D721Med (cell line): ENCODE results near the gene UBASH3B.

Source experiments
- DNase-seq: peaks from one replicate; pipeline ENCODE4 v3.0.0; 2011; ENCODE audit warnings: low spot score; ENCODE audit not compliant: insufficient read length
- FAIRE-seq: peaks from 2 replicates; lab custom pipeline; 2011; peaks lifted over from hg19 to GRCh38; lab: Jason Lieb, UNC
- TF ChIP-seq, protein P1 (sequence below): IDR thresholded peaks from 2 replicates; pipeline ENCODE4 v1.5.1; 2012; ENCODE audit warnings: mild to moderate bottlenecking, control low read depth; ENCODE audit not compliant: insufficient read depth; ENCODE audit errors: missing control alignments

UBASH3B gene

GRCh38 chr11:122696662-122697061, 41.1 kb downstream of the UBASH3B start:
- FAIRE-seq (no peak), DNase-seq (no peak)
- TF ChIP-seq, protein P1, sequence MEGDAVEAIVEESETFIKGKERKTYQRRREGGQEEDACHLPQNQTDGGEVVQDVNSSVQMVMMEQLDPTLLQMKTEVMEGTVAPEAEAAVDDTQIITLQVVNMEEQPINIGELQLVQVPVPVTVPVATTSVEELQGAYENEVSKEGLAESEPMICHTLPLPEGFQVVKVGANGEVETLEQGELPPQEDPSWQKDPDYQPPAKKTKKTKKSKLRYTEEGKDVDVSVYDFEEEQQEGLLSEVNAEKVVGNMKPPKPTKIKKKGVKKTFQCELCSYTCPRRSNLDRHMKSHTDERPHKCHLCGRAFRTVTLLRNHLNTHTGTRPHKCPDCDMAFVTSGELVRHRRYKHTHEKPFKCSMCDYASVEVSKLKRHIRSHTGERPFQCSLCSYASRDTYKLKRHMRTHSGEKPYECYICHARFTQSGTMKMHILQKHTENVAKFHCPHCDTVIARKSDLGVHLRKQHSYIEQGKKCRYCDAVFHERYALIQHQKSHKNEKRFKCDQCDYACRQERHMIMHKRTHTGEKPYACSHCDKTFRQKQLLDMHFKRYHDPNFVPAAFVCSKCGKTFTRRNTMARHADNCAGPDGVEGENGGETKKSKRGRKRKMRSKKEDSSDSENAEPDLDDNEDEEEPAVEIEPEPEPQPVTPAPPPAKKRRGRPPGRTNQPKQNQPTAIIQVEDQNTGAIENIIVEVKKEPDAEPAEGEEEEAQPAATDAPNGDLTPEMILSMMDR, result no peak

GRCh38 chr11:122697636-122698167, 42.2 kb downstream of the UBASH3B start:
- DNase-seq (no peak), FAIRE-seq (no peak)
- TF ChIP-seq, protein P1, result no peak

GRCh38 chr11:122698392-122698791, 42.9 kb downstream of the UBASH3B start:
- DNase-seq (no peak), FAIRE-seq (no peak)
- TF ChIP-seq, protein P1, result no peak

GRCh38 chr11:122700666-122701065, 45.1 kb downstream of the UBASH3B start:
- FAIRE-seq, result no peak
- DNase-seq, result no peak
- TF ChIP-seq, protein P1, result no peak

GRCh38 chr11:122701143-122701542, 45.6 kb downstream of the UBASH3B start:
- TF ChIP-seq, protein P1, result no peak
- FAIRE-seq, result no peak
- DNase-seq, result no peak

- DNase-seq (no peak), FAIRE-seq (no peak)
- TF ChIP-seq, protein P1, result no peak
Observed at GRCh38 chr11:122703541-122704272, 48.2 kb downstream of the UBASH3B start.

DNA sequence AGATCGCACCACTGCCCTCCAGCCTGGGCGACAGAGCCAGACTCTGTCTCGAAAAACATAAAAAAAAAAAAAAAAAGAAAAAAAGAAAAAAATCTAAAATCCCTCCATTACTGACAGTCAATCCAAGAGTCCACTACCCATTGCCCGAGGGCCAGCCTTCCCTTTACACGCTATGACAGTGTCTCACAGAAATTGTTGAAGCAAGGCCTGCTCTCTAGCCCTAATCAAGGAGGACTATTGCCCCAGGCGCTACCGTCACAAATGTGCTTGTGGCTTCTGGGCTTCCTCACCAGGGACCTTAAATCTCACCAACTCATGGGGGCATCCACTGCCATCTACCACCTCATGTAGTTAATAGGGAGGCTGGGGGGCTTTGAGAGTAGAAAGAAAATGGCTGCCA, 49.9 kb downstream of the UBASH3B start:
- TF ChIP-seq, protein P1, result no peak
- DNase-seq (no peak), FAIRE-seq (no peak)
